HCT116 (cell line): ENCODE measurements around the gene RIPK4. TPM values are rescaled to one million over a fixed set of nuclear protein-coding genes. Genes with fewer than 3 reads are reported as not detected.

Experiments
- ATAC-seq: fragments of 200-7000 bp; cut with Tn5 transposase; 2 replicates; pipeline ENCODE4 v1.9.1; 2020; ENCODE audit warnings: mild to moderate bottlenecking, moderate library complexity
- BruUV-seq: library from RNA; stranded (reverse); fragments of 400-500 nt; replicated peaks from 2 replicates; lab custom pipeline; 2021; lab: Mats Ljungman, UMichigan
- CTCF ChIA-PET: fragments of 300-600 bp; sonication (Branson Sonifier 250); formaldehyde crosslinking; loops from one replicate; lab custom pipeline; 2021; ENCODE audit warnings: antibody characterized with exemption; lab: Charles Lee
- POLR2A ChIA-PET: fragments of 300-600, 350-600 bp; sonication (Branson Sonifier 250); formaldehyde crosslinking; loops from one replicate; lab custom pipeline; 2021; ENCODE audit warnings: antibody characterized with exemption; lab: Charles Lee
- RAD21 ChIA-PET, 2 experiments: fragments of 300-600 bp; sonication (Branson Sonifier 250); formaldehyde crosslinking; loops; one replicate each; lab custom pipeline; 2023; ENCODE audit warnings: low total read pairs in 2 of 2; ENCODE audit not compliant: uncharacterized antibody in 2 of 2, unreplicated experiment in 2 of 2, low non-redundant PET in 1 of 2; lab: Charles Lee
- DNase-seq: peaks from one replicate; pipeline ENCODE4 v3.0.0-alpha.2; 2010; ENCODE audit warnings: low read depth, low spot score
- H2AFZ ChIP-seq: fragments of 200-600 bp; shearing (Covaris generic), sonication (generic); 2 replicates; pipeline ENCODE4 v1.6.1; 2017; ENCODE audit warnings: low read depth, mixed run types, mixed read lengths, antibody characterized with exemption, low read length; ENCODE audit not compliant: poor library complexity, severe bottlenecking
- H3K27ac ChIP-seq: 2 replicates; pipeline ENCODE4 v1.5.1; 2012; ENCODE audit warnings: low read depth, low read length
- H3K27me3 ChIP-seq: fragments of 200-600 bp; sonication (generic); 2 replicates; pipeline ENCODE4 v1.6.1; 2016; ENCODE audit warnings: mixed run types, low read length, mixed read lengths; ENCODE audit not compliant: insufficient read depth
- H3K36me3 ChIP-seq, 2 experiments: fragments of 200-500 bp in 1 of 2; fragments of 200-600 bp in 1 of 2; sonication (Bioruptor generic) in 1 of 2; sonication (generic) in 1 of 2; 2 replicates each; pipeline versions ENCODE4 v1.5.1 to v1.6.1; 2014 to 2016; ENCODE audit warnings: low read length in 2 of 2, inconsistent platforms in 1 of 2, mixed read lengths in 1 of 2, mixed run types in 1 of 2; ENCODE audit not compliant: insufficient read depth in 2 of 2, control insufficient read depth in 1 of 2
- H3K4me1 ChIP-seq, 2 experiments: fragments of 200-600 bp in 1 of 2; sonication (generic) in 1 of 2; 2 replicates each; pipeline versions ENCODE4 v1.5.1 to v1.6.1; 2012 to 2017; ENCODE audit warnings: low read length in 2 of 2, inconsistent platforms in 1 of 2, mild to moderate bottlenecking in 1 of 2, mixed read lengths in 1 of 2, mixed run types in 1 of 2, moderate library complexity in 1 of 2; ENCODE audit not compliant: insufficient read depth in 2 of 2, control insufficient read depth in 1 of 2
- H3K4me2 ChIP-seq: fragments of 200-600 bp; sonication (generic); 2 replicates; pipeline ENCODE4 v1.6.1; 2017; ENCODE audit warnings: mixed run types, low read length, mixed read lengths
- H3K4me3 ChIP-seq, 2 experiments: fragments of 200-600 bp in 1 of 2; sonication (generic) in 1 of 2; replicated peaks in 1 of 2; 2 replicates each; pipeline ENCODE4 v1.5.1; 2011 to 2016; ENCODE audit warnings: low read length in 2 of 2, control low read depth in 1 of 2, low read depth in 1 of 2, mild to moderate bottlenecking in 1 of 2, mixed read lengths in 1 of 2, mixed run types in 1 of 2
- H3K79me2 ChIP-seq: fragments of 200-600 bp; sonication (generic); 2 replicates; pipeline ENCODE4 v1.6.1; 2017; ENCODE audit warnings: mild to moderate bottlenecking, mixed run types, low read length, moderate library complexity, mixed read lengths; ENCODE audit not compliant: insufficient read depth
- H3K9ac ChIP-seq: fragments of 200-600 bp; sonication (generic); 2 replicates; pipeline ENCODE4 v1.6.1; 2016; ENCODE audit warnings: low read length, mixed read lengths
- H3K9me2 ChIP-seq: fragments of 200-600 bp; sonication (generic), shearing (Covaris generic); 2 replicates; pipeline ENCODE4 v1.6.1; 2017; ENCODE audit warnings: mixed run types, mild to moderate bottlenecking, moderate library complexity; ENCODE audit not compliant: insufficient read depth
- H3K9me3 ChIP-seq, 2 experiments: fragments of 200-500 bp in 1 of 2; fragments of 200-600 bp in 1 of 2; sonication (Bioruptor generic) in 1 of 2; sonication (generic) in 1 of 2; 2 replicates each; pipeline ENCODE4 v1.6.1; 2014 to 2017; ENCODE audit warnings: low read length in 2 of 2, mixed read lengths in 2 of 2, inconsistent platforms in 1 of 2, low read depth in 1 of 2, mild to moderate bottlenecking in 1 of 2, mixed run types in 1 of 2, moderate library complexity in 1 of 2; ENCODE audit not compliant: control insufficient read depth in 1 of 2, insufficient read depth in 1 of 2
- H4K20me1 ChIP-seq: fragments of 200-600 bp; sonication (generic), shearing (Covaris generic); 2 replicates; pipeline ENCODE4 v1.6.1; 2017; ENCODE audit warnings: mixed run types, mild to moderate bottlenecking, moderate library complexity; ENCODE audit not compliant: insufficient read depth
- CEBPB ChIP-seq: IDR thresholded peaks from 2 replicates; pipeline ENCODE4 v1.6.1; 2012; ENCODE audit warnings: low read depth
- CTCF ChIP-seq, 3 experiments: fragments of 200-600 bp in 1 of 3; sonication (generic) in 1 of 3; IDR thresholded peaks in 2 of 3; conservative IDR thresholded peaks in 1 of 3; 2 replicates each; pipeline ENCODE4 v1.5.1; 2012 to 2017; ENCODE audit warnings: low read depth in 2 of 3, low read length in 2 of 3, antibody characterized with exemption in 1 of 3, borderline replicate concordance in 1 of 3, control low read depth in 1 of 3, mild to moderate bottlenecking in 1 of 3, mixed read lengths in 1 of 3, mixed run types in 1 of 3, moderate library complexity in 1 of 3; ENCODE audit not compliant: insufficient read depth in 1 of 3
- EGR1 ChIP-seq: IDR thresholded peaks from 2 replicates; pipeline ENCODE4 v1.6.1; 2012; ENCODE audit warnings: low read depth
- EZH2phosphoT487 ChIP-seq: fragments of 200-600 bp; IDR thresholded peaks from 2 replicates; pipeline ENCODE4 v1.6.1; 2018; ENCODE audit warnings: antibody characterized with exemption, borderline replicate concordance
- FOSL1 ChIP-seq: IDR thresholded peaks from 2 replicates; pipeline ENCODE4 v1.6.1; 2012; ENCODE audit warnings: low read depth
- POLR2AphosphoS5 ChIP-seq: IDR thresholded peaks from 2 replicates; pipeline ENCODE4 v1.6.1; 2011; ENCODE audit warnings: mild to moderate bottlenecking, low read depth, low read length, moderate library complexity
- REST ChIP-seq: IDR thresholded peaks from 2 replicates; pipeline ENCODE4 v1.6.1; 2012; ENCODE audit warnings: low read depth
- TCF7L2 ChIP-seq: IDR thresholded peaks from 2 replicates; pipeline ENCODE4 v1.7.0; 2011; ENCODE audit warnings: borderline replicate concordance, inconsistent platforms; ENCODE audit not compliant: insufficient read depth, insufficient read length; ENCODE audit errors: extremely low read depth
- intact Hi-C: fragments of 100-400 bp; cut with micrococcal nuclease; formaldehyde crosslinking; loops from 2 replicates; pipeline ENCODE4 v1.10.0; 2022
- total RNA-seq: library from RNA; stranded (reverse); gene quantifications from one replicate; pipeline ENCODE4 v1.2.1, GENCODE V29; 2021; ENCODE audit not compliant: unreplicated experiment
- TF ChIP-seq, protein P1 (sequence below): IDR thresholded peaks from 2 replicates; pipeline ENCODE4 v1.6.1; 2012

Gene RIPK4
- total RNA-seq, 1 experiment from 2014 or later: 9.9 TPM

DNA sequence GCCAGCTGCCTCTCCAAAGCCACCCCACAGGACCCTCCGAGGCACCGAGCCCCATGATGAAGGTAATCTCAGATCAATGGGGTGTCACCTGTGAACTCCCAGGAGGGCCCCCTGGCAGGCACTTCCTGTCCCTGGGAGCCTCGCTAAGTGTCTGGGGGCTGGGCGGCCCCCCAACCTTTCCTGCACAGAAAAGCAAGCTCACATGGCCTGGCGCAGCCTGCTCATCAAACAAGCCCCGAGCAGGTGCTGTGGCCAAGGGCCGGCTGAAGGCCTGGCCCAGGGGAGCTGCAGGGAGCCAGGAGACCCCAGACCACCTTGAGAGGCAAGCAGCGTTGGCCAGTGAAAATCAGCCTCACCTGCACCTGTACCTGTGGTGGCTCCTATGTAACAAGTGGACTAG is 2.9 kb downstream of the RIPK4 start:
- no peaks in the 10 kb centered on the region; a peak in 1 of 4 replicates for H3K36me3 ChIP-seq
- H3K79me2 ChIP-seq: peaks cover 76% of the 10 kb centered on the region
- no peak overlapping the region for H3K9ac ChIP-seq
- H3K9me3 ChIP-seq: no peaks in the 10 kb centered on the region
- TF ChIP-seq EGR1 (no peak), REST (no peak), EZH2phosphoT487 (no peak), POLR2AphosphoS5 (no peak)
- no peaks in the 10 kb centered on the region for H3K9me2 ChIP-seq
- intact Hi-C loops: no loop called here
- CTCF ChIA-PET: interaction anchor here (1.0 kb wide), 1 partner anchor 152 kb away, joined by 4 read pairs; no protein-coding TSS in a partner anchor
- POLR2A ChIA-PET: no interaction called here
- no peak overlapping the region for H3K4me2 ChIP-seq
- peaks cover 8% of the 10 kb centered on the region; the same call in 1 of the 2 replicates for H3K27me3 ChIP-seq
- no peak for DNase-seq
- H3K27ac ChIP-seq: no peak overlapping the region
- peaks cover 51 to 70% of the 10 kb centered on the region in 2 experiments for H3K4me1 ChIP-seq
- RAD21 ChIA-PET: no interaction called here
- H3K4me3 ChIP-seq: no peak overlapping the region
- H4K20me1 ChIP-seq: peaks cover 5% of the 10 kb centered on the region; the same call in 1 of the 2 replicates
- ATAC-seq: no peak
- no peak overlapping the region for H2AFZ ChIP-seq
- BruUV-seq: no TSS peak

DNA sequence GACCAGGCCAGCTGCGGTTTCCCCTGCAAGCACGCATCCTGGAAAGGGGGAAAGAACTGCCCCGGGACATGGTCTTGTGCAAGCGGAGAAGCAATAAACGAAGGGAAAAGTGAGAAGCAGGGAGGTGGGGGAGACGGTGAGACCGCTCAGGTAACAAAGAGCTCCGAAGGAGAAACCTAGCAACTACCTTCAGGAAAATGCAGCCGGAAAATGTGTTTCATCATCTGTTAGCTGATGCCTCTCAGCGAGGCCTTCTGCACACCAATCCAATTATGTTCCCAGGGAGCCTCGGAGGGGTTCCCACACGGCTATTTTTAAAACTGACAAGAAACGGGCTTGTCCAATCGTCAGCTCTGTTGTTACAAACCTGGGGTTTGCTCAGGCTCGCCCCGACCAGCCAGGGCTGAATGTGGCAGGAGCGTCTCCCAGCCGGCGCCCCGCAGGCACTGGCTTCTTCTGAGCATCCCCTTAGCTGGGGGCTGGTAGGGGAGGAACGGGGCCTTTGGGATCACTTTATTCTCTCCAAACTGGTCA is 3.4 kb downstream of the RIPK4 start:
- H3K9me3 ChIP-seq: no peaks in the 10 kb centered on the region
- intact Hi-C loops: no loop called here
- ChIA-PET POLR2A (no interaction called here), RAD21 (no interaction called here), CTCF (no interaction called here)
- H3K27ac ChIP-seq: no peak overlapping the region
- peaks cover 51 to 70% of the 10 kb centered on the region in 2 experiments for H3K4me1 ChIP-seq
- no peak overlapping the region for H2AFZ ChIP-seq
- no TSS peak for BruUV-seq
- H3K79me2 ChIP-seq: peaks cover 81% of the 10 kb centered on the region
- H3K9ac ChIP-seq: no peak overlapping the region
- no peak overlapping the region for H3K4me2 ChIP-seq
- no peak overlapping the region for H3K4me3 ChIP-seq
- H3K27me3 ChIP-seq: peaks cover 8% of the 10 kb centered on the region; the same call in 1 of the 2 replicates
- ATAC-seq (no peak), DNase-seq (no peak)
- peaks cover 10% of the 10 kb centered on the region; the same call in 1 of the 2 replicates for H4K20me1 ChIP-seq
- H3K36me3 ChIP-seq: no peaks in the 10 kb centered on the region; a peak in 1 of 4 replicates
- no peaks in the 10 kb centered on the region for H3K9me2 ChIP-seq
- no peak for TF ChIP-seq CTCF (IDR thresholded peaks at IDR 0.05 in 2 of 3, conservative IDR thresholded peaks at IDR 0.05 in 1 of 3; ENCODE audit: borderline replicate concordance in 1 of 3, insufficient read depth in 1 of 3, low read depth in 2 of 3, low read length in 2 of 3)
- TF ChIP-seq CEBPB: no peak
- no peak for TF ChIP-seq FOSL1
- TF ChIP-seq, protein P1, sequence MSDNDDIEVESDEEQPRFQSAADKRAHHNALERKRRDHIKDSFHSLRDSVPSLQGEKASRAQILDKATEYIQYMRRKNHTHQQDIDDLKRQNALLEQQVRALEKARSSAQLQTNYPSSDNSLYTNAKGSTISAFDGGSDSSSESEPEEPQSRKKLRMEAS: no peak
- TF ChIP-seq REST: no peak
- TF ChIP-seq TCF7L2: no peak
